GM21526 (cell line): Measurements from ENCODE around the gene ILF3.

Experiments
- ATAC-seq: cut with Tn5 transposase; IDR thresholded peaks from one replicate; pipeline ENCODE4 v1.9.1; 2021; ENCODE audit warnings: moderate library complexity; ENCODE audit not compliant: unreplicated experiment, low FRiP score

ILF3 gene

DNA sequence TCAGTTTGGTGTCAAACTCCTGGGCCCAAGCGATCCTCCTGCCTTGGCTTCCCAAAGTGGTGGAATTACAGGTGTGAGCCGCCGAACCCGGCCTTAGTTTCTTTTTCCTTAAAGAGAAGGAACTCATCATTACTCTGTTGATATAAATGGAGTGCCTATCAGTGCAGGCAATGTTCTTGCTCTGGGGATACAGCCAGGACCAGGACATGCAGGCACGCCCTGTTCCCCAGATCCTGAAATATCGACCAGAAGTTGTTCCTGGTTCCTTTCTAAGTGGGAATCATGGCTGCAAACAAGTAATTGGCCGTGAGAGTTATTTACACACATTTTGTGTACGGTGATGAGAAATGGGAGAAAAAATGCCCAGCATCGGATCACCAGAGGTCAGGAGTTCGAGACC is 72.1 kb downstream of the ILF3 start:
- no peak for ATAC-seq

DNA sequence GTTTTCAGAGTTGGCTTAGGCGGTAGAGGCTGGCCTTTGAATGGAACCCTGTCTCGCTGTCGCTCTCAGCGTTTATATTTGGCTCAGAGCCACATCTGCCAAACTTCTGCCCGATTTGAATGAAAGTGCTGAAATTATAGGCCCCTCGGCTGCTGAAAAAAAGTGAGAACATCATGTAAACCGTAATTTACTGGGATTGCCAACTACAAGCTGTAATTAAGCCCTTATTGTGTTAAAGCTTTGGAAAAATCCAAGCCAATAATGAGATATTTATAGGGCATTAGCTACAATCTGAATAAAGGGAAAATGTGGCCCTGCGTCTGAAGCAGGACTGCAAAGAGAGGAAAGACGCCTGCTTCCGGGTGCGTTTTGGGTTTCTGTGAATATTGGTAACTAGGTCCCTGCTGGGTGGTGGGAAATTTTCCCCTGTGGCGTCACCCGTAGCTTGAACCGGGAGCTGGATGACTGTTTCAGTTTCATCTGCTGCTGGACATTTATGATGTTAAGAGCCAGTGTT is 73.6 kb downstream of the ILF3 start:
- ATAC-seq: no peak

DNA sequence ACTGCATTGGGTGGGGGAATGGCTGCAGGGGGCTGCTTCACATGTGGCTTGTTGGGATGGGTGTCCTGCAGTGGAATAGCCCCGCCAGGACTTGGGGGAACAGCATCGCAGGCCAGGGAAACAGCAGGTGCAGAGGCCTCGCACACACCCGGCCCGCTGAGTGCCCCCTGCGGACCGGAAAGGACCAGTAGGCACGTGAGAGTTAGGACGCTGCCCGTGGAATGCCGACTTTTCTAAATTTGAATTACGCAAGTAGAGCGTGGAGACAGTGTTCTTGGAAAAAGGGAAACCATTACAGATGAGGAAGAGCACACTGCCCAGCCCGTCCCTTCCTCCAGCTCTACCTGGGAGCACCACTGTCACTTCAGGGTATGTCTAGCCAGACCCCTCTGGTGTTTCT is 75.3 kb downstream of the ILF3 start:
- ATAC-seq: no peak

DNA sequence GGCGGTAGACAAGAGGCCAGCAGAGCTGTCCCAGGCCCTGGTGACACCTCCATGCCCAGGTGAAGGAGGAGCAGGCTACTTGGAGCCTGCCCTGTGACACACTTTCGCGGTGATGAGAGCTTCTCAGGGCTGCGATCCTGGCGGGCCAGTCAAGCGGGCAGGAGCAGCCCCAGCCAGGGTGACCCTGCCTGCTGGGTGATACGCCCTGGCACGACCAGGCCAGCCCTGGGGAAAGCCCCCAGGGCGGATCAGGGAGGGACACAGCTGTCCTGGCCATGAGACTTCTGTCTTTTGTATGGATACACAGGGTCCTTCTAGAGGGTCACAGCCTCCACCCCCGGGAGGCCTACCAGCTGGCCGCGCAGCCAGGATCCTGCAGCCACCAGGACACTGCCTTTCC is 76.8 kb downstream of the ILF3 start:
- ATAC-seq: no peak

DNA sequence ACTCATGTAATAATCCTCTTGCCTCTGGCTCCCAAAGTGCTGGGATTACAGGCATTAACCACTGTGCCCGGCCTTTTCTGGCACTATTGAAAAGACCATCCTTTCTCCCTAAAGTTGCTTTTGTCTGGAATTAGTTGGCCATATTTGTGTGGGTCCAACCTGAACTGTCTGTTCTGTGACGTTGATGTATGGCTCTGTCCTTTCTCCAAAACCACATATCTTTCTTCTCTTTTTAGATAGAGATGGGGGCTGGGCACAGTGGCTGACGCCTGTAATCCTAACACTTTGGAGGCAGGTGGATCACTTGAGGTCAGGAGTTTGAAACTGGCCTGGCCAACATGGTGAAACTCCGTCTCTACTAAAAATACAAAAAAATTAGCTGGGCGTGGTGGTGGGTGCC is 81.6 kb downstream of the ILF3 start:
- no peak for ATAC-seq

DNA sequence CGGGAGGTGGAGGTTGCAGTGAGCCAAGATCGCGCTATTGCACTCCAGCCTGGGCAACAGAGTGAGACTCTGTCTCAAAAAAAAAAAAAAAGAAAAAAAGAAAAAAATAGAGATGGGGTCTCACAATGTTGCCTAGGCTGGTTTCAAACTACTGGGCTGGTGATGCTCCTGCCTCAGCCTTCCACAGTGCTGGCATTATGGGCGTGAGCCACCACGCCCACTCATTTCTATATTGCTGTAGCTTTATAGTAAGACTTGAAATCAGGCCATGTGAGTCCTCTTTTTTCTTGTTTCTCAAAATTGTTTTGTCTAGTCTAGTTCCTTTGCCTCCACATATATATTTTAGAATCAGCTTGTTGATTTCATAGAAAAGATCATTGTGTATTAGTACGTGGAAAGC is 82.0 kb downstream of the ILF3 start:
- no peak for ATAC-seq

DNA sequence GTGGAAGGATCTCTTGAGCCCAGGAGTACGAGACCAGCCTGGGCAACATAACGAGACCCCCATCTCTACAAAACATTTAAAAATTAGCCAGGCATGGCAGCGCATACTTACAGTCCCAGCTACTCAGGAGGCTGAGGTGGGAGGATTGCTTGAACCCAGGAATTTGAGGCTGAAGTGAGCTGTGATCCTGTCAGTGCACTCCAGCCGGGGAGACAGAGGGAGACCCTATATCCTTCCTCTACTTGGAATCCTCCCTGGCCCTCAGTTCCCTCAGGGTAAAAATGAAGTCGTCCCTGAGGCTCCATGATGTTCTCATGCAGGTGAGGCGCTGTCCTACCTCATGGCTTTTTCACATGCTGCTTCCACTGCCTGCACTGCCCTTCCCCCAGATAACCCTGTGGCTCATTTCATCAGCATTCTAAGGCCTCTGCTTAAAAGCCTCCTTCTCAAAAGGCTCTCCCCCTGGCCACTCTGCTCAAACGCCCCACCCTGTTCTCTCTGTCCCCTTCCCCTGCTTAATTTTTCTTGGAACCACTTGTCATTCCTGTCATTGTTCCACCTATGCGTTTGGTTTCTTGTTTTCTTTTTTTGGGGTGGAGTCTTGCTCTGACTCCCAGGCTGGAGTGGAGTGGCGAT is 82.9 kb downstream of the ILF3 start:
- no peak for ATAC-seq

DNA sequence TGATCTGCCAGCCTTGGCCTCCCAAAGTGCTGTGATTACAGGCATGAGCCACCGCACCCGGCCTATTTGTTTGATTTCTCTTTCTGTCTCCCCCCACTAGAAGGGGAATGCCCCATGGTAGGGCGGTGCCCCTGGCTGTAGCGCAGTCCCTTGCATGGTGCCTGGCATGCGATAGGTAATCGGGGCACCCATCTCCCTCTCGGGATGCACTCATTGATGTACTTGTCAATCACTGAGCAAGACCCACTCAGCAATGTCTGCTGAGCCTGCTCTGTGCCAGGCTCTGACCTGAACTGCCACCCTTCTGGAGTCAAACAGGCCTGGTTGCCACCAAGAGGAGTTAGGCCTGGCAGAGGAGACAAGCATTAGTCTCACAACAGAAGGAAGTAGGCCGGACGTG is 83.6 kb downstream of the ILF3 start:
- no peak for ATAC-seq

DNA sequence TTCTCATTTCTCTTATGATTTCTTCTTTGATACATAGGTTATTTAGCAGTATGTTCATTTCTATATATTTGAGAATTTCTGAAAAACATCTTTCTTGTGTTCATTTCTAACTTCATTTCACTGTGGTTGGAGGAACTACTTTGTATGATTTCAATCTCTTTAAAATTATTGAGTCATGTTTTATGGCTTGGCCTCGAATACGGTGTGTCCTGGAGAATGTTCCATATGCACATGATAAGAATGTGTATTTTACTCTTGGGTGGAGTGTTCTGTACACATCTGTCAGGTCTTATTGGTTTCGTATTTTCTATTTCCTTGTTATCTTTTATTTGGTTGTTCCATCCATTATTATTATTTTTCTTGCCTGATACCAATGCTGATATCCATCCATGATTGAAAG is 86.7 kb downstream of the ILF3 start:
- ATAC-seq: no peak
